Stimulated activated CD8-positive, alpha-beta memory T cell treated with anti-CD3 and anti-CD28 coated beads, Interleukin-15, amount 100 ng/mL, for 1 hour (primary cell): ENCODE measurements around the gene CD69.
"Not testable (repeated sequence)": the region's sequence is repeated elsewhere in the genome, so short reads cannot be mapped to it uniquely, and the experiment has no call there.

Experiments used
- DNase-seq: peaks from one replicate; pipeline ENCODE4 v3.0.0-alpha.2; 2020; ENCODE audit warnings: low read depth

The CD69 gene

DNA sequence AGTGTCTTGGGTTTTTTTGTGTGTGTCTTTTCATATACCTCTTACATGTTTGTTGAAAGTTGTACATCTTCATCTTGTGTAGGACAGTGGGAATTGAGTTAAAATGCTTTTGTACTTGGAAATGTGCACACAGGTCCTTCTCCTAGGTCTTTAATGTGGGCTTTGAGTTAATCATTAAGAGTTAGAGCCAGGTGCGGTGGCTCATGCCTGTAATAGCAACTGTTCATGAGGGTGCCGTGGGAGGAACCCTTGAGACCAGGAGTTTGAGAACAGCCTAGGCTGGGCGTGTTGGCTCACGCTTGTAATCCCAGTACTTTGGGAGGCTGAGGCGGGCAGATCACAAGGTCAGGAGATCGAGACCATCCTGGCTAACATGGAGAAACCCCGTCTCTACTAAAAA is 41.7 kb downstream of the CD69 start:
- no peak for DNase-seq

DNA sequence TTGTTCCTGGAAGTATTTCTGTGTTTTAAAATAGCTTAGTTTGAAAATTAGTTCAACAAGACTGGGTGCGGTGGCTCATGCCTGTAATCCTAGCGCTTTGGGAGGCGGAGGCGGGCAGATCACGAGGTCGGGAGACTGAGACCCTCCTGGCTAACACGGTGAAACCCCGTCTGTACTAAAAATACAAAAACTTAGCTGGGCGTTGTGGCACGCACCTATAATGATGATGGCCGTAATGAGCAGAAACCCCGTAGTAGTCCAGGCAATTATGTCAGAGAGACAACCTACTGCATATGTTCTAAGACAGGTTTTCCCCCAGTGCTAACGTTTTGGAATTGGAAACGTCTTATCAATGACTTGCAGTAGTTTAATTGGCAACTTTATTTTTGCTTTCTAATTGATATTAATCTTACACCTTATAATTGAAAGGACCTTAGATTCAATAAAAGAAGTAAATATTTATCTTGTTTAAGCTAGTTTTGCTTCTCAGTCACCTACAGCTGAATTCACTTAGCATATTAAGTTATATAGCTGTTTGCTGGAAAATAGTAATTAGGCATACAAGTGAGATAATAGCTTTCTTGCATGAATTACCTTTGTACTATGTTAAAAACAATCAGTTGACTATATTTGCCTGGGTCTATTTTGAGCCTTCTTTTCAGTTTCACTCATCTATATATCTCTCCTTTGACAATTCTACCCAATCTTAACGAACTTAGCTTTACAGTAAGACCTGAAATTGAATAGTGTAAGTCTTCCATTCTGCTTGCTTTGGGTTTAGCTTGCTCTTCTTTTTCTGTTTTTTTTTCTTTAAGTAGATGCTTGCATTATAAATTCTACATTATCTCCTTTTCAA is 43.4 kb downstream of the CD69 start:
- DNase-seq: no peak

DNA sequence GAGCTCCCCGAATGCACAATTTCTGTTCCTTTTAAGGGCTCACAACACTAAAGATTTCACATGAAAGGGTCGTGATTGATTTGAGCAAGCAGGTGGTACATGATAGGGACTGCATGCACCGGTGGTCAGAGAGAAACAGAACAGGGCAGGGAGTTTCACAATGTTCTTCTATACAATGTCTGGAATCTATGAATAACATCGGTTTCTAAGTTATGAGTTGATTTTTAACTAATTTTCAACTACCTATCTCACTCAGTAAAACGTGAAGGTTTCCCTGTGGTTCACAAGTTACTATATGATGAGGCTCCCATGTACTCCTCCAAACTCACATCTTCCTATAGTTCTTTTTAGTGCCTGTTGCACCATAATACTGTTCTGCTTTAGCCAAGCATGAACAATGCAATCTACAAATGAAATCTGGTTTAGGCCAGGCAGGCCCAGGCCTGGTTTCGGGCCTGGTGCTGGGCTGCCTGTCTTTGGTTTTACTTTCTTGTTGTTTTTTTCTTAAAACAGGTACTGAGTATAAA is 47.6 kb downstream of the CD69 start:
- DNase-seq: not testable (repeated sequence)

- DNase-seq: no peak
Measured at GRCh38 chr12:9711664-9712063, 49.0 kb downstream of the CD69 start.

GRCh38 chr12:9710584-9711375 is 49.9 kb downstream of the CD69 start:
- no peak for DNase-seq

DNA sequence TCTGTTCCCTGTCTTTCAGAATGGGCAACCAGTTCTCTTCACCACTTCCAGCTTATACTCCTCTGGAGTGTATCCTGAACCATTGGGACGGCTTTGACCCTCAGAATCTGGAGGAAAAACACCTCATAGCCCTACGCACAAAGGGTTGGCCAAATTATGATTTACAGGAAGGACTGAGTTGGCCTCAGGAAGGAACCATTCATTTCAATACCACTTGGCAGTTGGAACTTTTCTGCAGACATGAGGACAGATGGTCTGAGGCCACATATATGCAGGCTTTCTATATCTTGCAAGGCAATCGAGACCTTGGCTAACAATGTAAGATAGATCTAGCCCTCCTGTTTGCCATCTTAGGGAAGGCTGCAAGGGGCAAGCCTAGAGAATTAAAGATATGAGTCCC is 51.8 kb downstream of the CD69 start:
- DNase-seq: no peak

- peak; percentile 40 for DNase-seq
Measured at GRCh38 chr12:9707864-9708808, 52.6 kb downstream of the CD69 start.

DNA sequence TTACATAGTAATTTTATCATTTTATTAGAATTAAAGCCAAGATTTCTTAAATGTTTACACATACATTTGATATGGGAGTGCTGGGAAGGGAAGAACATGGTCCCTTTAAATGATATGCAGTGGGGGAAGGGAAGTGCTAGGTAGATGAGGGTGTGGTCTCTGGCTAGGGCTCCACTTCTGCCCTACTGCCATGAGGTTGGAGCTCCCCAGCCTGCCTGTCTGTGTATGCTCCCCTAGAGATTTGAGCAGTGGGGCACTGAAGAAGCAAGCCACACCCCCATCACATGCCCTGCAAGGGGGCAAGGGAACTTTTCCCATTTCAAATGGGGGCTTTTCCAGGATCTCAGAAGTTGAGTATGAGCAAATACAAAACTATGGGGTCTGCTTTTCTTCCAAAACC is 53.3 kb downstream of the CD69 start:
- no peak for DNase-seq

DNA sequence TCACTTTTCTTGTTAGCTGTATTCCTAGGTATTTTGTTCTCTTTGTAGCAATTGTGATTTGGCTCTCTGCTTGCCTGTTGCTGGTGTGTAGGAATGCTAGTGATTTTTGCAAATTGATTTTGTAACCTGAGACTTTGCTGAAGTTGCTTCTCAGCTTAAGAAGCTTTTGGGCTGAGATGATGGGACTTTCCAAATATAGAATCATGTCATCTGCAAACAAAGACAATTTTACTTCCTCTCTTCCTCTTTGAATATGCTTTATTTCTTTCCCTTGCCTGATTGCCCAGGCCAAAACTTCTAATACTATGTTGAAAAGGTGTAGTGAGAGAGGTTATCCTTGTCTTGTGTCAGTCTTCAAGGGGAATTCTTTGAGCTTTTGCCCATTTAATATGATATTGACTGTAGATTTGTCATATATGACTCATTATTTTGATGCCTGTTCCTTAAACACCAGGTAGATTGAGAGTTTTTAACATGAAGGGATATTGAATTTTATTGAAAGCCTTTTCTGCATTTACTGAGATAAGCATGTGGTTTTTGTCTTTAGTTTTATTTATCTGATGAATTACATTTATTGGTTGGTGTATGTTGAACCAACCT is 54.5 kb downstream of the CD69 start:
- no peak for DNase-seq

GRCh38 chr12:9704561-9704960 is 56.1 kb downstream of the CD69 start:
- DNase-seq: not testable (repeated sequence)
